GM15510 (cell line): ENCODE results near the gene IQCE.

Experiments
- POLR2A ChIP-seq: IDR thresholded peaks from 3 replicates; pipeline ENCODE4 v1.6.1; 2011; ENCODE audit warnings: borderline replicate concordance; ENCODE audit not compliant: insufficient read length; ENCODE audit errors: extremely low read depth

Gene IQCE

GRCh38 chr7:2598154-2598823 lies 39.5 kb downstream of the IQCE start:
- TF ChIP-seq POLR2A, result no peak

DNA sequence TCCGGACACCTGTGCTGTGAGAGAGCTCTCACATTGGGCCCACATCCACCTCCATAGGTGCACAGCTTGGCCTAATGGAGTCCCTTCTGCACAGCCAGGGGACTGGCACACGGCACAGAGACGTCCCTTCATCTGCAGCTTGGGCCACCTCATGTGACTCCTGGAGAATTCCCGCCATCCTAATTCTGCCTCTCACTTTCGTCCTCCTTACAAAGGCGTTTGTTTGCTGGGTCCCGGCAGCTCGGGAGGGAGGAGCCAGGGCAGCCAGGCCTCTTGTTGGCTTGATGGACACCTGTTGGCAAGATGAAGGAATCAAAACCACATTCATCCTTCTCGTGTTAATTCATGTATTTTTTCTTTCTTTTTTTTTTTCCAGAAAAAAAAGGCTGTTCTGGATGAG lies 42.3 kb downstream of the IQCE start:
- TF ChIP-seq POLR2A, result no peak

- no peak for TF ChIP-seq POLR2A
Measured at GRCh38 chr7:2601907-2602306, 43.1 kb downstream of the IQCE start.

DNA sequence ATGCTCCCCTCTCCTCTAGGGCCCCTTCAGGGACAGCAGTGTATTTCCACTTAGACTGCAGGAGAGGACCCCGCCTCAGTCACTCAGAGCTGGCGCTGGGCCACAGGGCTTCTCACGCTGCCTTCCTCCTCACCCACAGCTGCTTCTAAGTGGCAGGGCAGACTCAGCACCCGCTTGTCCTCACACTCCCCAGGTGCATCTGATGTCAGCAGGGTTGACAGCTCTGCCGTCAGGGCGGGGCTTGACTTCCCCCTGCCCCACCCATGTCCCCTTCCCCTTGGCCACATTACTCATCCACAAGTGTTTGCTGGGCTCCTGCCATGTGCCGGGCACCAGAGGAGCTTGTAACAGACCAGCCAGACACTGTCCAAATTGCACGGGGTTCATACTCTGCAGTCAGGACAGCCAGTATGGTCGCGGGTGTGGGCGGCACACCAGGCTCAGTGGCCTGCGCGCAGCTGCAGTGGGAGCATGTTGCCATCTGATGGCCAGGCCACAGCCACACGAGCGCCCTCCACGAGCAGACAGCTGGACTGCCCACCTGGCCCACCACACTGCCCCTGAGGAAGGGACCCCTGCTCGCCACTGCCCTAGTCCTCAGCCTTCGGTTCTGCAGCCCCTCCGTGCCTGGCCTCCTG lies 43.7 kb downstream of the IQCE start:
- TF ChIP-seq POLR2A, result no peak

DNA sequence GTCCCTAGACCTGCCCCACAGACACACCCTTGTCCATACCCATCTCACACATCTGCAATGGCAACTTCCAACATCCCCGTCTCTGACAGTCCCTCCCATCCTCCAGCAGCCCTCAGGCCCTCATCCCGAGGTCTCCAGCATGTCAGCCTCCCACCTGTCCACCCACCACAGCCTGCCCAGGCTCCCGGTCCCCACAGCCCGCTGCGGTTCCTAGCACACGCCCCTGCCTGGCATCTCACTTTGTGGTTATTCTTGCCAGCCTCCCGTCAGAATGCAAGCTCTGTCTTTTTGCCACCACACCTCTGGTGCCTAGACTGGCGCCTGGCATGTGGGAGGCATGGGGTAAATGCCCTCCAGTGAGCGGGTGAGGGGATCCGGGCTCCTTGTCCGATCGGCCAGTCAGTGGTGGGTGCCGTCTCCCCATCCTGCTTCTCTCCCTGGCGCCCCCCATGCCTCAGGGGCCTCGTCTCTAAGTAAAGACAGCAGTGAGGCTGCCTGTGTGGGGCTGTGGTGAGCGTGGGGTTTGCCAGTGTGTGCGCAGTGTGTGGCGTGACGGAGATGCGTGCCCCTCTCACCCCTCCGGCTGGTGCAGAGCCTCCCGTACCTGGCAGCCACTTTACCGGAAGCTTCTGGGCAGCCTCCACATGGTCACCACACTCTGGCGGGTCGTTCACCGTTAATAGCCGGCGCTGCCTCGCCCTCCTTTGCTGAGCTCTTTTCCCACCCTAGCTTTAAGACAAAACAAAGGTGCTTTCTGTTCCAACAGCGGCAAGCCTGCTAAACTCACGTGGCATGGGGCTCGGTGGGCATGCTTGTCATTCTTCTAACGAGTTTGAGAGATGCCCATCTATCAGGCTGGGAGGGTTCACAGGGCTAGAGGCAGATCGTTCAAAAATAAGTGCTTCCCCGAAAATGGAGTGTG lies 44.5 kb downstream of the IQCE start:
- TF ChIP-seq POLR2A, result no peak

GRCh38 chr7:2604608-2605174 lies 45.9 kb downstream of the IQCE start:
- TF ChIP-seq POLR2A, result no peak

- no peak for TF ChIP-seq POLR2A
Measured at GRCh38 chr7:2605608-2606538, 47.1 kb downstream of the IQCE start.

GRCh38 chr7:2606539-2606936 lies 47.8 kb downstream of the IQCE start:
- TF ChIP-seq POLR2A, result no peak

- no peak for TF ChIP-seq POLR2A
Measured at GRCh38 chr7:2607122-2607922, 48.5 kb downstream of the IQCE start.

- TF ChIP-seq POLR2A, result no peak
Measured at GRCh38 chr7:2607923-2608904, 49.4 kb downstream of the IQCE start.

GRCh38 chr7:2608921-2609411 lies 50.2 kb downstream of the IQCE start:
- no peak for TF ChIP-seq POLR2A

GRCh38 chr7:2610466-2610865 lies 51.7 kb downstream of the IQCE start:
- no peak for TF ChIP-seq POLR2A
